HFFc6 (cell line): ENCODE results near the gene VIP. TPM values are rescaled to one million over a fixed set of nuclear protein-coding genes. Genes with fewer than 3 reads are reported as not detected.
A peak's percentile ranks its signal among the peaks of the same experiment; 100 is the strongest.

Experiments
- DNase-seq: peaks from one replicate; pipeline ENCODE4 v3.0.0-alpha.2; 2018
- H3K27ac Mint-ChIP-seq: 2 replicates; pipeline ENCODE4 v1.8.0; 2020; ENCODE audit warnings: mild to moderate bottlenecking, mixed read lengths
- H3K27me3 Mint-ChIP-seq: 2 replicates; pipeline ENCODE4 v1.8.0; 2021; ENCODE audit warnings: mild to moderate bottlenecking, moderate library complexity, mixed read lengths; ENCODE audit not compliant: insufficient read depth
- H3K36me3 Mint-ChIP-seq: 2 replicates; pipeline ENCODE4 v1.8.0; 2021; ENCODE audit warnings: low read depth, mixed read lengths
- H3K4me1 Mint-ChIP-seq: 2 replicates; pipeline ENCODE4 v1.8.0; 2020; ENCODE audit warnings: low read depth, mixed read lengths
- H3K4me3 Mint-ChIP-seq: 2 replicates; pipeline ENCODE4 v1.8.0; 2020; ENCODE audit warnings: mild to moderate bottlenecking, moderate library complexity, mixed read lengths
- H3K9me3 Mint-ChIP-seq: 2 replicates; pipeline ENCODE4 v1.8.0; 2020; ENCODE audit warnings: mild to moderate bottlenecking, mixed read lengths
- total RNA-seq, 6 experiments: library from RNA; stranded (reverse); fragmentation: NEBNext Ultra II Directional; extraction: Animal tissue kit (Norgen Biotek cat#: 25700); gene quantifications; 2 replicates in 1 of 6; 3 replicates in 5 of 6; pipeline ENCODE4 v1.2.3, GENCODE V29; 2021
- TF ChIP-seq, protein P1 (sequence below): fragments of 200-600 bp; sonication (generic); IDR thresholded peaks from 2 replicates; pipeline ENCODE4 v1.5.0; 2021; ENCODE audit warnings: antibody characterized with exemption, mild to moderate bottlenecking

The VIP gene
- total RNA-seq, 6 experiments from 2014 or later: not detected

- Mint-ChIP-seq H3K27me3 (no peaks in the 10 kb centered on the region; the same call in 1 of the 2 replicates), H3K27ac (no peak overlapping the region), H3K4me1 (no peaks in the 10 kb centered on the region), H3K4me3 (no peak overlapping the region), H3K36me3 (no peaks in the 10 kb centered on the region), H3K9me3 (0 out of 2 replicates have a peak, but pooled peaks cover 5% of the 10 kb centered on the region)
- TF ChIP-seq, protein P1, sequence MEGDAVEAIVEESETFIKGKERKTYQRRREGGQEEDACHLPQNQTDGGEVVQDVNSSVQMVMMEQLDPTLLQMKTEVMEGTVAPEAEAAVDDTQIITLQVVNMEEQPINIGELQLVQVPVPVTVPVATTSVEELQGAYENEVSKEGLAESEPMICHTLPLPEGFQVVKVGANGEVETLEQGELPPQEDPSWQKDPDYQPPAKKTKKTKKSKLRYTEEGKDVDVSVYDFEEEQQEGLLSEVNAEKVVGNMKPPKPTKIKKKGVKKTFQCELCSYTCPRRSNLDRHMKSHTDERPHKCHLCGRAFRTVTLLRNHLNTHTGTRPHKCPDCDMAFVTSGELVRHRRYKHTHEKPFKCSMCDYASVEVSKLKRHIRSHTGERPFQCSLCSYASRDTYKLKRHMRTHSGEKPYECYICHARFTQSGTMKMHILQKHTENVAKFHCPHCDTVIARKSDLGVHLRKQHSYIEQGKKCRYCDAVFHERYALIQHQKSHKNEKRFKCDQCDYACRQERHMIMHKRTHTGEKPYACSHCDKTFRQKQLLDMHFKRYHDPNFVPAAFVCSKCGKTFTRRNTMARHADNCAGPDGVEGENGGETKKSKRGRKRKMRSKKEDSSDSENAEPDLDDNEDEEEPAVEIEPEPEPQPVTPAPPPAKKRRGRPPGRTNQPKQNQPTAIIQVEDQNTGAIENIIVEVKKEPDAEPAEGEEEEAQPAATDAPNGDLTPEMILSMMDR: no peak
- DNase-seq: no peak
Observed at GRCh38 chr6:152734630-152735029, 16.0 kb upstream of the VIP start.

DNA sequence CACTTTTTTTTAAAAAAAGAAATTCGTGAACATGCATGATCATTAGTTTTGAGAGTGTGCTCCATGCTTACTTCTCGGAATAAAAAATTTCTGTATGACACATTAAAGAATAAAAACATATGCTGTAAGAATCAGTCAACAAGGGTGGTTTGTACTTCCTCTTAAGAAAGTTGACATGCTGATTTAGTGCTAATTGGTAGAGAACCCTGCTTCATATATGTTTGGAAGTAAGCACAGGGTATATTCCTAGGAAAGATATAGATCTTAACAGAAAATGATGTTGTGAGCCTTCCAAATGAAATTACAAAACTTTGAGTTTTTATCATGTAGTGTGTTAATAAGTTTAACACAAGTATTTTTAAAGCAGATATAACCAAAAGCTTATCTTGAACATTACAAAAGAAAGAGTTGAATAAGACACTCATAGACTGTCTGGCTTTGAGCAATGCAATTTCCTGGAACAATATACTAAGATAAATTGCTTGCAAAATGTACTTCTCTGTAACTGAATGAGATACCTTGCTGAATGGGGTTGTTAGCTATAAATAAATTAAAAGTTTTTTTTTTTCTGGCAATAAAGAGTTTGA is 13.8 kb upstream of the VIP start:
- no peaks in the 10 kb centered on the region for H3K4me1 Mint-ChIP-seq
- no peaks in the 10 kb centered on the region for H3K36me3 Mint-ChIP-seq
- H3K27me3 Mint-ChIP-seq: no peaks in the 10 kb centered on the region; the same call in 1 of the 2 replicates
- TF ChIP-seq, protein P1: no peak
- DNase-seq: no peak
- no peak overlapping the region for H3K4me3 Mint-ChIP-seq
- H3K9me3 Mint-ChIP-seq: 0 out of 2 replicates have a peak, but pooled peaks cover 5% of the 10 kb centered on the region
- no peak overlapping the region for H3K27ac Mint-ChIP-seq

DNA sequence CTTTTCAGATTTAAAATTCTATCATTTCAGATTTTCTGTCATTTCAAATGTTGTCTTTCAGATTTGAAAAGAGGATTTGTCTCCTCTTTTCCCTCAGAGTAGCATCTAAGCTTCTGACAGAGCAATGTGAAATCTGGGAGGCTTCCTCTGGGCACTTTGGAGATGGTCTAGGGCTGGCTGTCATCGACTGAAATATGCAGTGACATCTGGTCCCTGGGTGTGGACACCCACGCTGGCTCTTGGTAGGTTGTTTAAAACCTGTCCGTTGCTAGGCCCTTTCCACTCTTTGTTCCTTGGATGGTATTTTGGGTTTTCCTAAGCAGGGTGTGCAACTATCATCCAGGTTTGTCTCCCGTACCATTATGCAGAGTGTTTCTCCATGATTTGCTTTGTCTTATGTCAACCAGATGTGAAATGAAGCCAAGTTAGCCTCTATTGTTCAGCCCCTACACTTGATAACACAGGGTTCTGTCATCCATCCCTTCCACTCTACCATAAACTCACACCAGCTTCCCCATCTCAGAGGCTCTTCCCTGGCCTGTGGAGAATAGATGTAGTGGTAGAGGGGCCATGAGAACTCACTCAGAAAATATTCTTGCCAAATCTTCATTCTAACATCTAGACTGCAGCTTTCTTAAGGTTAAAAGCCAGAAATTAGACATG is 5.0 kb upstream of the VIP start:
- no peak for DNase-seq
- no peak overlapping the region for H3K4me3 Mint-ChIP-seq
- no peaks in the 10 kb centered on the region for H3K9me3 Mint-ChIP-seq
- peaks cover 14% of the 10 kb centered on the region for H3K4me1 Mint-ChIP-seq
- H3K36me3 Mint-ChIP-seq: no peaks in the 10 kb centered on the region
- TF ChIP-seq, protein P1: no peak
- H3K27me3 Mint-ChIP-seq: peaks cover 3% of the 10 kb centered on the region; the same call in 1 of the 2 replicates
- peak overlapping the region; percentile 29 for H3K27ac Mint-ChIP-seq

- DNase-seq: peak; percentile 46
- H3K27me3 Mint-ChIP-seq: peaks cover 3% of the 10 kb centered on the region; the same call in 1 of the 2 replicates
- no peaks in the 10 kb centered on the region for H3K9me3 Mint-ChIP-seq
- H3K4me3 Mint-ChIP-seq: no peak overlapping the region
- H3K4me1 Mint-ChIP-seq: peaks cover 14% of the 10 kb centered on the region
- no peaks in the 10 kb centered on the region for H3K36me3 Mint-ChIP-seq
- peak overlapping the region; percentile 29; the same call in 1 of the 2 replicates for H3K27ac Mint-ChIP-seq
- TF ChIP-seq, protein P1: no peak
Observed at GRCh38 chr6:152746172-152746553, 4.4 kb upstream of the VIP start.

DNA sequence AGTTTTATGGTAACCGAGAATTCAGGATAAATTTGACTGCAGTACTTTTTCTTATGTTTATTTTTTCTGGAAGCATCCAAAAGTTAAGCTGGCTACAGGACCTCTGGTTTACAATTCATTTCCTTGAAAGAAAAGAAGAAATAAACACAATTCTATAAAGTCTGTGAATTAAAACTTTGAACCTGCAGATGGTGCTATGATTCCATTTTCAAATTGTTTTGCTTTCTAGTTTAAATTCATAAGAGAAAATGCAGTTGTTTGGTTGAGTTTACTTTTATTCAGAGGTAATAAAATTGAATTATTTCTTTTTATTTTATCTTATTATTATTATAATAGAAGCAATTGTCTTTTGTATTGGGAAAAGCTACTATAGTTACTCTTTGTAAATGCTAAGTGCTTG is 1.8 kb upstream of the VIP start:
- TF ChIP-seq, protein P1: peak; percentile 73
- H3K27me3 Mint-ChIP-seq: no peaks in the 10 kb centered on the region; the same call in 1 of the 2 replicates
- no peaks in the 10 kb centered on the region for H3K9me3 Mint-ChIP-seq
- peak; percentile 31 for DNase-seq
- H3K4me1 Mint-ChIP-seq: peaks cover 14% of the 10 kb centered on the region
- no peak overlapping the region for H3K4me3 Mint-ChIP-seq
- H3K36me3 Mint-ChIP-seq: no peaks in the 10 kb centered on the region
- H3K27ac Mint-ChIP-seq: no peak overlapping the region
